Esophagus squamous epithelium (tissue), 5 donors: ENCODE results near the gene RPTOR. TPM values are rescaled to one million over a fixed set of nuclear protein-coding genes. Genes with fewer than 3 reads are reported as not detected.

ENCODE experiments used
- DNase-seq: peaks from one replicate; lab custom pipeline; 2025; lab: John Stamatoyannopoulos, UW
- H3K27ac ChIP-seq, 4 donors: fragments of 200-600 bp; sonication (generic); one replicate each; pipeline ENCODE4 v1.5.1; 2016 to 2019; ENCODE audit warnings: mild to moderate bottlenecking in 1 of 4
- H3K27me3 ChIP-seq, 4 donors: fragments of 200-600 bp; sonication (generic); 1 replicate in 3 of 4; 2 replicates in 1 of 4; pipeline versions ENCODE4 v1.5.1 to v1.6.0; 2017 to 2021; ENCODE audit warnings: antibody characterized with exemption in 1 of 4
- H3K36me3 ChIP-seq, 3 donors: fragments of 200-600 bp; sonication (generic); one replicate each; pipeline ENCODE4 v1.5.1; 2016 to 2019
- H3K4me1 ChIP-seq, 3 donors: fragments of 200-600 bp; sonication (generic); one replicate each; pipeline ENCODE4 v1.5.1; 2017 to 2019
- H3K4me3 ChIP-seq, 4 donors: fragments of 200-600 bp; sonication (generic); 1 replicate in 3 of 4; 2 replicates in 1 of 4; pipeline ENCODE4 v1.5.1; 2016 to 2019; ENCODE audit warnings: mild to moderate bottlenecking in 2 of 4, moderate library complexity in 1 of 4
- H3K9me3 ChIP-seq, 3 donors: fragments of 200-600 bp; sonication (generic); one replicate each; pipeline ENCODE4 v1.5.1; 2016 to 2019
- POLR2A ChIP-seq, 4 donors: fragments of 450-650 bp; IDR thresholded peaks; one replicate each; pipeline ENCODE4 v1.6.1; 2017; ENCODE audit warnings: antibody characterized with exemption in 4 of 4, mild to moderate bottlenecking in 4 of 4, moderate library complexity in 3 of 4
- WGBS, 2 donors: methylation state at CpG; one replicate each; pipeline ENCODE4 v1.1.5; 2018; 5-methylcytosine and 5-hydroxymethylcytosine counted together
- intact Hi-C: fragments of 100-400 bp; cut with DNase I; formaldehyde crosslinking; loops from one replicate; pipeline ENCODE4 v1.15.0; 2022
- total RNA-seq, 4 donors: library from RNA; depleted of rRNA; stranded (reverse); fragments of >200 nt; gene quantifications; one replicate each; pipeline ENCODE4 v1.1.0, GENCODE V29; 2016
- TF ChIP-seq, protein P1 (sequence below), 6 experiments: fragments of 450-650 bp in 4 of 6; fragments of 200-600 bp in 2 of 6; sonication (generic) in 2 of 6; IDR thresholded peaks; one replicate each; pipeline ENCODE4 v1.5.1; 2016 to 2019; ENCODE audit warnings: antibody characterized with exemption in 6 of 6, mild to moderate bottlenecking in 4 of 6, moderate library complexity in 4 of 6
- donor health status: DM: yes; HTN: yes; CAD: no.

Gene RPTOR
- total RNA-seq, 4 donors from 2014 or later, result 11.7 to 27.8 (median 22.8) TPM

DNA sequence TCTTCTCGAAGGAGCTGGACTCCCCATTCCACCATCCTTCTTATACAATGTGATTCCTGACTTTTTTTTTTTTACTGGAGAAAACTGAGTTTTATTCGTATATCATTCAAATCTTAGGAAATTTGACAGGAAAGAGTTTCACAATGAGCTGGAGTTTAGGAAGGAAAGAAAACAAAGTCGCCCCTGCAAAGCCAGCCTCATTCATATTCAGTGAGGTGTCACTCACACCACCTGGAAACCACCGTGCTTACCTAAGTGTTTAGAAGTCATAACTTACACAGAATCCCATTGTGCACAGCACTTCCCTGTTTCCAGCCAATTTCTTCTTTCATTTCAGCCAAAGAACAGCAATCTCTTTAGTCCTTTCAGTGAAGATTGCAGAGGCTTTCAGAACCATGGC is 356.7 kb downstream of the RPTOR start:
- H3K27me3 ChIP-seq, result no peaks in the 10 kb centered on the region
- intact Hi-C loops, result no loop called here
- peaks cover 7 to 44% (median 13%) of the 10 kb centered on the region in 3 donors for H3K4me1 ChIP-seq
- H3K4me3 ChIP-seq, result no peak overlapping the region
- peaks cover 0 to 47% (median 0%) of the 10 kb centered on the region in 3 donors for H3K36me3 ChIP-seq
- peak overlapping the region in 3 of 4 donors; percentile 28 to 45 (median 40) for H3K27ac ChIP-seq
- H3K9me3 ChIP-seq, result no peaks in the 10 kb centered on the region
- 11 to 21% methylated on average over 4 of the region's 4 CpGs for WGBS, 2 donors
- no peak for DNase-seq
- TF ChIP-seq, protein P1, sequence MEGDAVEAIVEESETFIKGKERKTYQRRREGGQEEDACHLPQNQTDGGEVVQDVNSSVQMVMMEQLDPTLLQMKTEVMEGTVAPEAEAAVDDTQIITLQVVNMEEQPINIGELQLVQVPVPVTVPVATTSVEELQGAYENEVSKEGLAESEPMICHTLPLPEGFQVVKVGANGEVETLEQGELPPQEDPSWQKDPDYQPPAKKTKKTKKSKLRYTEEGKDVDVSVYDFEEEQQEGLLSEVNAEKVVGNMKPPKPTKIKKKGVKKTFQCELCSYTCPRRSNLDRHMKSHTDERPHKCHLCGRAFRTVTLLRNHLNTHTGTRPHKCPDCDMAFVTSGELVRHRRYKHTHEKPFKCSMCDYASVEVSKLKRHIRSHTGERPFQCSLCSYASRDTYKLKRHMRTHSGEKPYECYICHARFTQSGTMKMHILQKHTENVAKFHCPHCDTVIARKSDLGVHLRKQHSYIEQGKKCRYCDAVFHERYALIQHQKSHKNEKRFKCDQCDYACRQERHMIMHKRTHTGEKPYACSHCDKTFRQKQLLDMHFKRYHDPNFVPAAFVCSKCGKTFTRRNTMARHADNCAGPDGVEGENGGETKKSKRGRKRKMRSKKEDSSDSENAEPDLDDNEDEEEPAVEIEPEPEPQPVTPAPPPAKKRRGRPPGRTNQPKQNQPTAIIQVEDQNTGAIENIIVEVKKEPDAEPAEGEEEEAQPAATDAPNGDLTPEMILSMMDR (IDR thresholded peaks at IDR 0.05), result no peak
- TF ChIP-seq POLR2A (IDR thresholded peaks at IDR 0.05), result no peak

DNA sequence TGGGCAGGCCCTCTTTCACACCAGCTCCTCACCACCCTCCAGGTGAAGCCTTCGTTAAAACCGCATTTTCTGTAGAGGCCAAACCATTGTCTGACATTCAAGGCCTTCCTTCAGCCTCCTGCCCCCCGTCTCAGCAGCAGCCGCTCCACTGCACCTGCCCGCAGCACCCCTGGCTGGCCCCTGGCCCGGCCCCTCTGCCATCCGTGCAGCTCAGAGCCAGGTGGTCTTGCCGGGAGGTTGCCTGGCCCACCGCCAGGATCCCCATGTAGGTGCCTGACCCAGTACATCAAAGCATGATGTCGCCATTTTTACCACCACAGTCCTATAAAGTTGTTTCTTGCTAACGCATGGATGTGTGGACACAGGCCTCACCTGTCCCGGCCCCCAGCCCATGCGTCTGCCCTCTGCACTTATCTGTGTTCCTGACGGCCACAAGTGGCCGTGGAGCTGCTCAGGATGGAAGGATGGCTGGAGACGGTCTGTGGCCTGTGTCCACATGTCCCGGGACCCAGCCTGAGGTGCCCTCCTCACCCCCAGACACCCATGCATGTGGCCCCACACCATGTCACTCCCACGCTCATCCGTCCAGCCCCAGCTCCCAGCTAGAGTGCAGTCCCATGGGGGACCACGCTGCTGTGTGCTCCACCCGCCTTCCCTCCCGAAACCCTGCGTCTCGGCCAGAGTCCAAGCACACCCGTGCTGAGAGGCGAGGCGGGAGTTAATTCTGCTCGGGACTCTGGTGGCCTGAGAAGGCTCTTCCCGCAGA is 357.7 kb downstream of the RPTOR start:
- TF ChIP-seq POLR2A (IDR thresholded peaks at IDR 0.05), result no peak
- TF ChIP-seq, protein P1 (IDR thresholded peaks at IDR 0.05), result no peak
- intact Hi-C loops, result no loop called here
- whole genome bisulfite sequencing, 2 donors, result 69 to 86% methylated on average over 7 to 18 of the region's 29 CpGs
- Histone ChIP-seq H3K4me3 (no peak overlapping the region), H3K4me1 (peaks cover 7 to 42% (median 13%) of the 10 kb centered on the region in 3 donors), H3K9me3 (no peaks in the 10 kb centered on the region), H3K27ac (no peak overlapping the region), H3K27me3 (no peaks in the 10 kb centered on the region), H3K36me3 (peaks cover 0 to 51% (median 0%) of the 10 kb centered on the region in 3 donors)
- no peak for DNase-seq

DNA sequence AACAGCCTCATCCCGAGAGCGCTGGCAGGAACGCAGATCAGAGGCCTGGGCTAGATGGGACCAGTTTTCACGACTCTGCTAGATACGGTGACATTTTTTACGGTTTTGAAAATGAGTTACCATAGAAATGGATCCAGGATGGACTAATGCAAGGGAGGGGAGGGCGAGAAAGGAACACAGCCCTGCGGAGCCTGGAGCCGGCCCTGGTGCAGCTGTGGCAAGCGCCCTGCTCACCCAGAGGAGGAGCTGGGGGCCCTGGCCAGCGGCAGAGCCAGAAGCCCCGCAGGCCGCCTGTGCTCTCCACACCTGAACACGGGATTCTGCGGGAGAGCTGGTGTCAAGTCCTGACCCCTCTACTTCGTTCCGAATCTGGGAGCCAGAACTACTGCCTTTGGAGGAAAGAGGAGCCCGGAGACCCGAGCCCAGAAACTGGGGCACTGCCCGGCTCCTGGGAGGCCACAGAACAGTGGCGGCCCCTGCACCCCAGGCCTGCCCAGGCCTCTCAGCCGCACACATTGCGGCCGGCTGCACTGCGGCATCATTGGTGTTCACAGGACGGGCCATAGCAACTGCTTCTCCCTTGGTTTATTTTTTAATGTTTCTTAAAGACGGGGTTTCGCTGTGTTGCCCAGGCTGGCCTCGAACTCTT is 358.4 kb downstream of the RPTOR start:
- H3K9me3 ChIP-seq, result no peaks in the 10 kb centered on the region
- H3K4me1 ChIP-seq, result peaks cover 7 to 34% (median 13%) of the 10 kb centered on the region in 3 donors
- 97% methylated on average over 12 to 20 of the region's 29 CpGs for WGBS, 2 donors
- DNase-seq, result no peak
- H3K36me3 ChIP-seq, result peaks cover 0 to 58% (median 0%) of the 10 kb centered on the region in 3 donors
- H3K27me3 ChIP-seq, result no peaks in the 10 kb centered on the region
- H3K27ac ChIP-seq, result no peak overlapping the region
- H3K4me3 ChIP-seq, result no peak overlapping the region
- TF ChIP-seq POLR2A (IDR thresholded peaks at IDR 0.05), result no peak
- TF ChIP-seq, protein P1 (IDR thresholded peaks at IDR 0.05), result no peak
- intact Hi-C loops, result no loop called here

DNA sequence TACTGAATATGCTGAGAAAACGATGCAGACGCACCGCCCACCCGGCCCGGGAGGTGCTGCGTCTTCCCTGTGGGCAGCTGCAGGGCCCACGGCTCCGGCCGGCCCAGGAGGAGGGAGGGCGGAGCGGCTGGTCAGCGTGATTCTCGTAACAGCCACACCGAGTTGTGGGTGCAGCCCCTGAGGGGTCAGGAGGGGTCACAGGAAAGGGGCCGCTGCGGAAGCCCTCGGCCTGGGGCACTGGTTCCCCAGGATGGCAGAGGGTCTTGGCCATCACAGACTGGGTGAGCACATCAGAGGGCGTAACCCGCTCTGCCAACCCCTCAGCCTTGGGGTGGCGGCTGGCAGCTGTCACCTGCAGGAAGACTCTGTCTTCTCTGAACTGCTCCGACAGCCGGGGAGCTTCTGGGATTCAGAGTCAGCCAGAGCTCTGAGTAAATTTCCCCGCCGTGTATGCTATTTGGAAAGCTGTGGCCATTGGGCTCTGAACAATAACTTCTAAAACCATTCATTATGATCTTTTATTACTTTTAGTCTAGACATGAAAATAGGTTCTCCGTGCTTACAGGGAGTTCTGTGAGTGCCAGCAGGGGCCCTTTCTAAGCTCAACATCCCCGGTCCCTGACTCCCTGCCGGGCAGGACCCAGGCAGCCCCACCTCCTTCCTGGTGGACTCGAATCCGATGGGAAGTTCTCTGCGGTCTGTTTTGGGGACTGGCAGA is 359.6 kb downstream of the RPTOR start:
- no peaks in the 10 kb centered on the region for H3K27me3 ChIP-seq
- TF ChIP-seq POLR2A (IDR thresholded peaks at IDR 0.05), result no peak
- TF ChIP-seq, protein P1 (IDR thresholded peaks at IDR 0.05), result no peak
- no peaks in the 10 kb centered on the region for H3K9me3 ChIP-seq
- no peak overlapping the region for H3K4me3 ChIP-seq
- H3K36me3 ChIP-seq, result peaks cover 0 to 69% (median 1%) of the 10 kb centered on the region in 3 donors
- no peak overlapping the region for H3K27ac ChIP-seq
- intact Hi-C loops, result no loop called here
- DNase-seq, result no peak
- peaks cover 7 to 27% (median 12%) of the 10 kb centered on the region in 3 donors for H3K4me1 ChIP-seq
- 88 to 97% methylated on average over 21 to 24 of the region's 30 CpGs for WGBS, 2 donors
